PC-3 (cell line): ENCODE measurements around the gene TEX29. TPM values are rescaled to one million over a fixed set of nuclear protein-coding genes. Genes with fewer than 3 reads are reported as not detected.

Experiments
- ATAC-seq: fragments of 200-7000 bp; cut with Tn5 transposase; 2 replicates; pipeline ENCODE4 v1.9.1; 2020; ENCODE audit warnings: mild to moderate bottlenecking, moderate library complexity
- BruUV-seq: library from RNA; stranded (reverse); fragments of 400-500 nt; replicated peaks from 2 replicates; lab custom pipeline; 2021; lab: Mats Ljungman, UMichigan
- CTCF ChIA-PET: fragments of 300-600 bp; sonication (Branson Sonifier 250); formaldehyde crosslinking; loops from one replicate; lab custom pipeline; 2022; ENCODE audit warnings: antibody characterized with exemption; lab: Charles Lee
- POLR2A ChIA-PET: fragments of 300-600 bp; sonication (Branson Sonifier 250); formaldehyde crosslinking; loops from one replicate; lab custom pipeline; 2022; ENCODE audit warnings: antibody characterized with exemption; ENCODE audit not compliant: unreplicated experiment; lab: Charles Lee
- DNase-seq: peaks from one replicate; pipeline ENCODE4 v3.0.0-alpha.2; 2015
- H2AFZ ChIP-seq: fragments of 300-600 bp; sonication (generic); 2 replicates; pipeline ENCODE4 v1.6.0; 2016; ENCODE audit warnings: antibody characterized with exemption, low read length
- H3F3A ChIP-seq: fragments of 300-600 bp; sonication (generic); one replicate; pipeline ENCODE4 v1.6.0; 2017; ENCODE audit warnings: antibody characterized with exemption, low read length, control low read depth, mild to moderate bottlenecking; ENCODE audit not compliant: unreplicated experiment
- H3K27ac ChIP-seq: fragments of 300-600 bp; sonication (generic); 2 replicates; pipeline ENCODE4 v1.5.1; 2016; ENCODE audit warnings: mild to moderate bottlenecking, low read length
- H3K27me3 ChIP-seq: fragments of 300-600 bp; sonication (generic); 2 replicates; pipeline ENCODE4 v1.6.1; 2016; ENCODE audit warnings: low read length, mixed read lengths
- H3K36me3 ChIP-seq: fragments of 300-600 bp; sonication (generic); 2 replicates; pipeline ENCODE4 v1.6.1; 2016; ENCODE audit warnings: low read depth, mixed run types, low read length, mixed read lengths
- H3K4me1 ChIP-seq: fragments of 300-600 bp; sonication (generic); 2 replicates; pipeline ENCODE4 v1.5.1; 2016; ENCODE audit warnings: low read length; ENCODE audit not compliant: insufficient read depth
- H3K4me2 ChIP-seq: fragments of 300-600 bp; sonication (generic); 2 replicates; pipeline ENCODE4 v1.6.0; 2016; ENCODE audit warnings: low read length
- H3K4me3 ChIP-seq: fragments of 300-600 bp; sonication (generic); 2 replicates; pipeline ENCODE4 v1.5.1; 2016; ENCODE audit warnings: mild to moderate bottlenecking, low read length, mixed read lengths
- H3K79me2 ChIP-seq: fragments of 300-600 bp; sonication (generic); 2 replicates; pipeline ENCODE4 v1.6.1; 2017; ENCODE audit warnings: low read length, mixed read lengths
- H3K9ac ChIP-seq: fragments of 300-600 bp; sonication (generic); 2 replicates; pipeline ENCODE4 v1.6.0; 2016; ENCODE audit warnings: mild to moderate bottlenecking, low read length
- H3K9me2 ChIP-seq: fragments of 300-600 bp; sonication (generic); replicated peaks from 2 replicates; pipeline ENCODE4 v1.6.1; 2016; ENCODE audit warnings: mixed run types, low read length, mixed read lengths
- H3K9me3 ChIP-seq: fragments of 300-600 bp; sonication (generic); 2 replicates; pipeline ENCODE4 v1.6.1; 2016; ENCODE audit warnings: low read length, mixed read lengths
- H4K20me1 ChIP-seq: fragments of 300-600 bp; sonication (generic); 2 replicates; pipeline ENCODE4 v1.6.1; 2016; ENCODE audit warnings: low read length, mixed read lengths
- CTCF ChIP-seq: fragments of 300-600 bp; sonication (generic); conservative IDR thresholded peaks from 2 replicates; pipeline ENCODE4 v1.5.1; 2017; ENCODE audit warnings: antibody characterized with exemption, low read depth, mild to moderate bottlenecking, low read length
- EZH2 ChIP-seq: fragments of 300-600 bp; sonication (generic); IDR thresholded peaks from one replicate; pipeline ENCODE4 v1.6.1; 2017; ENCODE audit warnings: antibody characterized with exemption, mild to moderate bottlenecking, low read length; ENCODE audit not compliant: unreplicated experiment
- EZH2phosphoT487 ChIP-seq: fragments of 300-600 bp; sonication (generic); IDR thresholded peaks from 2 replicates; pipeline ENCODE4 v1.6.1; 2018; ENCODE audit warnings: mild to moderate bottlenecking, antibody characterized with exemption, low read length, borderline replicate concordance
- intact Hi-C: fragments of 100-400 bp; cut with micrococcal nuclease; formaldehyde crosslinking; loops from 2 replicates; pipeline ENCODE4 v1.9.0; 2023
- total RNA-seq: library from RNA; depleted of rRNA; stranded (reverse); fragments of >200 nt; gene quantifications from 2 replicates; pipeline ENCODE4 v1.2.3, GENCODE V29; 2014

Gene TEX29
- total RNA-seq, 1 experiment from 2014 or later, result not detected

DNA sequence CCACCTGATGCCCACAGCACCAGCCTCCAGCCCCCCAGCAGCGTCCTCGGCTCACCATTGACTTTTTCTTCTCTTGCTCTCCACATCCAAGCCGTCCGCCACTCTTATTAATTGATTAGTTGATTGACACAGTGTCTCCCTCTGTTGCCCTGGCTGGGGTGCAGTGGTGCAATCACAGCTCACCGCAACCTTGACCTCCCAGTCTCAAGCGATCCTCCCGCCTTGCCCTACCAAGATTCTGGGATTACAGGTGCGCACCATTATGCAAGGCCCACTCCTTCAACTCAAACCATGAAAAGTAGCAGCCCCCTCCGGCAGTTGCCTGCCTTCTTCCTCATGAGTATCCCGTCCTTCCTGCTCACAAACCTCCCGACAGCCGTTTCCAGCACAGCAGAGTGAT is 921 bp upstream of the TEX29 start:
- H3K27ac ChIP-seq, result no peak overlapping the region
- H3F3A ChIP-seq, result no peaks in the 10 kb centered on the region
- BruUV-seq, result no TSS peak
- H3K36me3 ChIP-seq, result no peaks in the 10 kb centered on the region
- no peaks in the 10 kb centered on the region for H3K27me3 ChIP-seq
- no peak overlapping the region for H3K9ac ChIP-seq
- POLR2A ChIA-PET, result no interaction called here
- no peak overlapping the region for H3K4me3 ChIP-seq
- H3K4me2 ChIP-seq, result no peak overlapping the region
- ATAC-seq, result no peak
- no peaks in the 10 kb centered on the region for H3K4me1 ChIP-seq
- H3K9me2 ChIP-seq, result no peaks in the 10 kb centered on the region
- H2AFZ ChIP-seq, result no peak overlapping the region
- intact Hi-C loops, result no loop called here
- no peaks in the 10 kb centered on the region for H3K79me2 ChIP-seq
- TF ChIP-seq EZH2 (no peak), EZH2phosphoT487 (no peak), CTCF (no peak)
- H3K9me3 ChIP-seq, result no peaks in the 10 kb centered on the region
- no peaks in the 10 kb centered on the region for H4K20me1 ChIP-seq
- CTCF ChIA-PET, result no interaction called here
- no peak for DNase-seq

GRCh38 chr13:111322001-111322915 is 1.8 kb downstream of the TEX29 start:
- Histone ChIP-seq H3K9me3 (no peaks in the 10 kb centered on the region), H3K9ac (no peak overlapping the region), H3K79me2 (no peaks in the 10 kb centered on the region), H3K4me2 (no peak overlapping the region), H3K9me2 (no peaks in the 10 kb centered on the region), H3K4me1 (no peaks in the 10 kb centered on the region), H3K36me3 (no peaks in the 10 kb centered on the region), H3F3A (no peaks in the 10 kb centered on the region), H3K27me3 (no peaks in the 10 kb centered on the region), H4K20me1 (no peaks in the 10 kb centered on the region), H3K27ac (no peak overlapping the region), H3K4me3 (no peak overlapping the region), H2AFZ (no peak overlapping the region)
- TF ChIP-seq EZH2phosphoT487 (no peak), CTCF (no peak)
- ChIA-PET CTCF (no interaction called here), POLR2A (no interaction called here)
- intact Hi-C loops, result no loop called here
- no TSS peak for BruUV-seq
- ATAC-seq, result no peak
- DNase-seq, result no peak

- no peak for ATAC-seq
- Histone ChIP-seq H3K36me3 (no peaks in the 10 kb centered on the region), H3F3A (no peaks in the 10 kb centered on the region), H4K20me1 (no peaks in the 10 kb centered on the region), H3K79me2 (no peaks in the 10 kb centered on the region), H3K4me2 (no peak overlapping the region), H2AFZ (no peak overlapping the region), H3K4me3 (no peak overlapping the region), H3K9me2 (no peaks in the 10 kb centered on the region), H3K9me3 (no peaks in the 10 kb centered on the region), H3K27me3 (no peaks in the 10 kb centered on the region), H3K9ac (no peak overlapping the region), H3K27ac (no peak overlapping the region), H3K4me1 (no peaks in the 10 kb centered on the region)
- no peak for DNase-seq
- no TSS peak for BruUV-seq
- ChIA-PET CTCF (no interaction called here), POLR2A (no interaction called here)
- no peak for TF ChIP-seq EZH2phosphoT487
- TF ChIP-seq EZH2, result no peak
- TF ChIP-seq CTCF, result no peak
- intact Hi-C loops, result no loop called here
These were observed 2.5 kb downstream of the TEX29 start for GRCh38 chr13:111322916-111323331.
